Measurements from ENCODE around the gene SIX5. TPM values are rescaled to one million over a fixed set of nuclear protein-coding genes. Genes with fewer than 3 reads are reported as not detected.

The SIX5 gene
- 1.3 TPM for total RNA-seq
- under 1 TPM in 3 of 4 donors, not detected in 1; 0.17 to 0.31 (median 0.20) TPM for polyA plus RNA-seq

DNA sequence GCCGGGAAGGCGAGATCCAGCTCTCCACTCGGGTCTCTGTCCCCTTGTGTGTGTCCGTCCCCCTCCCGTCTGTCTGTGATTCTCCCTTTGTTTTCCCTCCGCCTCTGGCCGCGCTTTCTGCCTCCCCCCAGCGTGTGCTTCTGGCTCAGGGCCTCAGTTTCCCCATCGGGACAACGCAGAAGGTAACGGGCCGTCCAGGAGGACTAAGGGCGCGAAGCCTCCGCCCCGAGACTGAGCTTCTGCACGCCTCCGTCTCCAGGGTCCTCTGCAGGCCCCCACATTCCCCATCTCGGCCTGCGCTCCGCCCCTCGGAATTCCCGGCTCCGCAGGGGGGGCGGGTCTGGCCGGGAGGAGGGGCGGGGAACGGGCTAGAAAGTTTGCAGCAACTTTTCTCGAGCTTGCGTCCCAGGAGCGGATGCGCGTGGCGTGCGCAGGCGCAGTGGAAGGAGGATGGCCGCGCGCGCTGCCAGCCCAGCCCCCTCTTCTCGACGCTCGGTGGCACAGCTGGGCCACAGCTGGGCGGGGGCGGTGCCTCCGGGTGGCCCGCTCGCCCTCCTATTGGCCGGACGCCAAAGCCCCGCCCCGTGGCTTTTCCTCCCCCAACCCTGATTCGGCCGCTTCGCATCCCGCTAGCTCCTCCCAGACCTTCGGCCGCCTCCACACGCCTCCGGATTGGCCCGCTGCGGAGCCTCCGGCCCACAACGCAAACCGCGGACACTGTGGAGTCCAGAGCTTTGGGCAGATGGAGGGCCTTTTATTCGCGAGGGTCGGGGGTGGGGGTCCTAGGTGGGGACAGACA, at the start of gene SIX5:
Gene SIX5 (minus strand): TSS at position 269 of the 799 bp plus-strand sequence. CDS start 408 bp downstream, outside the sequence.
- H3K4me1 ChIP-seq (ENCODE audit: control insufficient read depth, insufficient read depth, low read length, poor library complexity, severe bottlenecking) = peaks cover 30% of the 10 kb centered on the region
- H3K36me3 ChIP-seq (ENCODE audit: control insufficient read depth, insufficient read depth, low read length) = no peaks in the 10 kb centered on the region
- peaks cover 0 to 26% (median 10%) of the 10 kb centered on the region in 4 donors for H3K4me1 Mint-ChIP-seq
- peak within 1 kb of the TSS; percentile 87 to 96 (median 92) for H3K4me3 Mint-ChIP-seq
- H3K36me3 Mint-ChIP-seq = no peaks in the 10 kb centered on the region
- H3K4me3 ChIP-seq (ENCODE audit: low read depth, low read length) = peak within 1 kb of the TSS; percentile 57
- DNase-seq (peak; percentile 90 to 97 (median 93)), ATAC-seq (ENCODE audit: low read depth in 2 of 2) (peak; percentile 63 to 67)
- H3K27ac ChIP-seq (ENCODE audit: insufficient read depth, low read length, poor library complexity, severe bottlenecking) = peak within 1 kb of the TSS; percentile 81
- no peaks in the 10 kb centered on the region for H3K9me3 ChIP-seq (ENCODE audit: control insufficient read depth in 2 of 2, low read length in 2 of 2)
- H3K9me3 Mint-ChIP-seq = no peaks in the 10 kb centered on the region
- H3K27me3 Mint-ChIP-seq = peaks cover 14% of the 10 kb centered on the region
- peak within 1 kb of the TSS; percentile 86 to 92 (median 91) for H3K27ac Mint-ChIP-seq
- H3K27me3 ChIP-seq (ENCODE audit: control insufficient read depth, insufficient read depth, low read length) = no peaks in the 10 kb centered on the region

DNA sequence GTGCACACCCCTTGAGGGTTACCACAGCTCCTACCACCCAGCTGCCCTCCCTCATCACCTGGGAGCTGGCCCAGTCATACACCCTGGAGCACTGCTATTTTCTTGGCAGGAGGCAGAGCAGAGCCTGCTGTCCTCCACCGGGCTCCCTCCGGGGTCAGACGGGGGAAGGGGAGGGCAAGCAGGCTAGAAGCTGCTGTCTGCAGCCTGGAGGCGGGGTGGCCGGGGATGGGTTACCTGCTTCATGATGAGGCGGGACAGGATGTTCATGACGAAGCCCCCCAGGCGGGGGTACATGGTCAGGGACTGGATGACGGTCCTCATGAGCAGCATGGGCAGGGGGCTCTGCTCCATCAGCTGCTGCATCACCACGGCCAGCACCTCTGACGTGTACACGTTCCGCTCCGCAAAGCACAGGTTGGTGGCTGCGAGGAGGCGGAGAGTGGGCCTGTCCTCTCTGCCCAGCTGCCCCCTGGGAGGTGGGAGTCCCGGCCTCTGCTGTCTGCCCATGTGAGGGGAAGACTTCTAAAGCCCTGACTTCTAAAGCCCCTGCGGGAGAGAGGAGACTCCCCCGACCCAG, 48.8 kb upstream of the SIX5 start:
- Mint-ChIP-seq H3K4me3 (no peak overlapping the region), H3K36me3 (peaks cover 4% of the 10 kb centered on the region), H3K27me3 (no peaks in the 10 kb centered on the region), H3K27ac (peak overlapping the region in 2 of 3 donors; percentile 38 to 47), H3K4me1 (peaks cover 0 to 9% (median 3%) of the 10 kb centered on the region in 4 donors), H3K9me3 (no peaks in the 10 kb centered on the region)
- Histone ChIP-seq H3K4me1 (ENCODE audit: control insufficient read depth, insufficient read depth, low read length, poor library complexity, severe bottlenecking) (peaks cover 18% of the 10 kb centered on the region), H3K36me3 (ENCODE audit: control insufficient read depth, insufficient read depth, low read length) (peaks cover 6% of the 10 kb centered on the region), H3K9me3 (ENCODE audit: control insufficient read depth in 2 of 2, low read length in 2 of 2) (no peaks in the 10 kb centered on the region), H3K27me3 (ENCODE audit: control insufficient read depth, insufficient read depth, low read length) (no peaks in the 10 kb centered on the region), H3K27ac (ENCODE audit: insufficient read depth, low read length, poor library complexity, severe bottlenecking) (no peak overlapping the region), H3K4me3 (ENCODE audit: low read depth, low read length) (no peak overlapping the region)
- DNase-seq (no peak), ATAC-seq (ENCODE audit: low read depth in 2 of 2) (no peak)

- H3K9me3 ChIP-seq (ENCODE audit: control insufficient read depth in 2 of 2, low read length in 2 of 2) = no peaks in the 10 kb centered on the region
- peaks cover 6% of the 10 kb centered on the region for H3K36me3 ChIP-seq (ENCODE audit: control insufficient read depth, insufficient read depth, low read length)
- Mint-ChIP-seq H3K4me1 (peaks cover 0 to 9% (median 3%) of the 10 kb centered on the region in 4 donors), H3K9me3 (no peaks in the 10 kb centered on the region), H3K27ac (peak overlapping the region in 2 of 3 donors; percentile 14 to 47), H3K27me3 (no peaks in the 10 kb centered on the region), H3K36me3 (peaks cover 4% of the 10 kb centered on the region), H3K4me3 (peak overlapping the region in 3 of 4 donors; percentile 28 to 80 (median 65))
- peaks cover 18% of the 10 kb centered on the region for H3K4me1 ChIP-seq (ENCODE audit: control insufficient read depth, insufficient read depth, low read length, poor library complexity, severe bottlenecking)
- no peak overlapping the region for H3K27ac ChIP-seq (ENCODE audit: insufficient read depth, low read length, poor library complexity, severe bottlenecking)
- H3K27me3 ChIP-seq (ENCODE audit: control insufficient read depth, insufficient read depth, low read length) = no peaks in the 10 kb centered on the region
- peak; percentile 91 to 94 (median 93) for DNase-seq
- peak; percentile 97 to 99 for ATAC-seq (ENCODE audit: low read depth in 2 of 2)
- H3K4me3 ChIP-seq (ENCODE audit: low read depth, low read length) = no peak overlapping the region
Measured at GRCh38 chr19:45817010-45817724, 48.1 kb upstream of the SIX5 start.

DNA sequence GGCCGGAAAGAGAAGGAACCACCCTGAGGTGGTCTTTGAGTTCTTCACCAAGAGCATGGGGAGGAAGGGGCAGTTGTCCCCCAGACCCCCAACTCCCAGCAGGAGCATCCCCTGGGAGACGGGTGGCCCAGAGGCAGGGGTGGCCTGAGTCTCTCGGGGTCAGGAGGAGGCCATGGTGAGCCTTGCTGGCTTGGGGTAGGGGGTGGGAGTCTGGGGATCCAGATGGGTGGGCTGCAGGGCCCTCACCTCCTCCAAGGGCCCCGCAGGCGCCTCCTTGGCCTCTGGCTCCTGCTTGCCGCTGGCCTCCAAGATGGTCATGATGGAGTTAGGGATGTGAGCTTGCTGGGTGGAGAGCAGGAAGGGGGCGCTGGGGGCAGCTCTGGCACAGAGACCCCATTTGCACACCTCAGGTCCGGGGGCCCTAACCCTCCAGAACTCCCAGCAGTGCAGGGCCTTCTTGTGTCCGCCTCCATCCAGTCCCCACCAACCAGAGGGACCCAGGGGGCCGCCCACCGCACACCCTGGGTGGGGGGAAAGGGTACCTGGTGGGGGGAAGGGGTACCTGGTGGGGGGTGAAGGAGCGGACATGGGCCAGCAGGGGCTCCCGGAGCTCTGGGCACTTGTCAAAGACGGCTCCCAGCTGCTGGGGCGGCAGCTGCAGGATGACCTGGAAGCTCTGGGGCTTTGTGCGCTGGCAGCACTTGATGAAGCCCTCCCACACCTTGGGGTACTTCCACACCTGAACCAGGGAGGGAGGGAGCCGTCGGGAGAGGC, 47.4 kb upstream of the SIX5 start:
- Mint-ChIP-seq H3K9me3 (no peaks in the 10 kb centered on the region), H3K4me3 (peak overlapping the region in 1 of 4 donors; percentile 28), H3K36me3 (peaks cover 4% of the 10 kb centered on the region), H3K4me1 (peaks cover 0 to 9% (median 3%) of the 10 kb centered on the region in 4 donors), H3K27ac (peak overlapping the region in 1 of 3 donors; percentile 47), H3K27me3 (no peaks in the 10 kb centered on the region)
- no peaks in the 10 kb centered on the region for H3K9me3 ChIP-seq (ENCODE audit: control insufficient read depth in 2 of 2, low read length in 2 of 2)
- DNase-seq (no peak), ATAC-seq (ENCODE audit: low read depth in 2 of 2) (no peak)
- H3K36me3 ChIP-seq (ENCODE audit: control insufficient read depth, insufficient read depth, low read length) = peaks cover 3% of the 10 kb centered on the region
- no peaks in the 10 kb centered on the region for H3K27me3 ChIP-seq (ENCODE audit: control insufficient read depth, insufficient read depth, low read length)
- H3K27ac ChIP-seq (ENCODE audit: insufficient read depth, low read length, poor library complexity, severe bottlenecking) = no peak overlapping the region
- peaks cover 18% of the 10 kb centered on the region for H3K4me1 ChIP-seq (ENCODE audit: control insufficient read depth, insufficient read depth, low read length, poor library complexity, severe bottlenecking)
- no peak overlapping the region for H3K4me3 ChIP-seq (ENCODE audit: low read depth, low read length)

- no peaks in the 10 kb centered on the region for H3K9me3 ChIP-seq (ENCODE audit: control insufficient read depth in 2 of 2, low read length in 2 of 2)
Measured at GRCh38 chr19:45815481-45816216, 46.6 kb upstream of the SIX5 start.

GRCh38 chr19:45814851-45815480, 45.9 kb upstream of the SIX5 start, which contains the start of gene RSPH6A:
RSPH6A (minus strand) TSS chr19:45815308; CDS start chr19:45815176, 132 bp downstream.
- peaks cover 0 to 9% (median 3%) of the 10 kb centered on the region in 4 donors for H3K4me1 Mint-ChIP-seq
- H3K36me3 ChIP-seq (ENCODE audit: control insufficient read depth, insufficient read depth, low read length) = peaks cover under 1% of the 10 kb centered on the region
- H3K9me3 ChIP-seq (ENCODE audit: control insufficient read depth in 2 of 2, low read length in 2 of 2) = no peaks in the 10 kb centered on the region
- no peak within 1 kb of the TSS for H3K27ac Mint-ChIP-seq
- H3K27ac ChIP-seq (ENCODE audit: insufficient read depth, low read length, poor library complexity, severe bottlenecking) = no peak within 1 kb of the TSS
- no peak within 1 kb of the TSS for H3K4me3 Mint-ChIP-seq
- H3K9me3 Mint-ChIP-seq = no peaks in the 10 kb centered on the region
- H3K27me3 ChIP-seq (ENCODE audit: control insufficient read depth, insufficient read depth, low read length) = no peaks in the 10 kb centered on the region
- ATAC-seq (ENCODE audit: low read depth in 2 of 2) = no peak
- no peaks in the 10 kb centered on the region for H3K36me3 Mint-ChIP-seq
- H3K27me3 Mint-ChIP-seq = no peaks in the 10 kb centered on the region
- no peak within 1 kb of the TSS for H3K4me3 ChIP-seq (ENCODE audit: low read depth, low read length)
- no peak for DNase-seq
- peaks cover 18% of the 10 kb centered on the region for H3K4me1 ChIP-seq (ENCODE audit: control insufficient read depth, insufficient read depth, low read length, poor library complexity, severe bottlenecking)

More at GRCh38 chr19:45815481-45816216, 46.6 kb upstream of the SIX5 start:
- Mint-ChIP-seq H3K27me3 (no peaks in the 10 kb centered on the region), H3K4me3 (no peak overlapping the region), H3K27ac (no peak overlapping the region), H3K4me1 (peaks cover 0 to 9% (median 3%) of the 10 kb centered on the region in 4 donors), H3K36me3 (peaks cover 4% of the 10 kb centered on the region), H3K9me3 (no peaks in the 10 kb centered on the region)
- H3K4me1 ChIP-seq (ENCODE audit: control insufficient read depth, insufficient read depth, low read length, poor library complexity, severe bottlenecking) = peaks cover 18% of the 10 kb centered on the region
- no peaks in the 10 kb centered on the region for H3K27me3 ChIP-seq (ENCODE audit: control insufficient read depth, insufficient read depth, low read length)
- peaks cover 3% of the 10 kb centered on the region for H3K36me3 ChIP-seq (ENCODE audit: control insufficient read depth, insufficient read depth, low read length)
- H3K27ac ChIP-seq (ENCODE audit: insufficient read depth, low read length, poor library complexity, severe bottlenecking) = no peak overlapping the region
- no peak for DNase-seq
- ATAC-seq (ENCODE audit: low read depth in 2 of 2) = no peak
- H3K4me3 ChIP-seq (ENCODE audit: low read depth, low read length) = no peak overlapping the region

Measured in CD4-positive, CD25-positive, alpha-beta regulatory T cell (primary cell).